IMR-90 (cell line): ENCODE data around the gene MRPS24. TPM values are rescaled to one million over a fixed set of nuclear protein-coding genes. Genes with fewer than 3 reads are reported as not detected.

Experiments used
- ATAC-seq: fragments of 200-7000 bp; cut with Tn5 transposase; 2 replicates; pipeline ENCODE4 v1.9.1; 2020; ENCODE audit warnings: low read depth, mild to moderate bottlenecking, moderate library complexity
- BruUV-seq: library from RNA; stranded (reverse); fragments of 400-500 nt; replicated peaks from 2 replicates; lab custom pipeline; 2021; lab: Mats Ljungman, UMichigan
- CTCF ChIA-PET: fragments of 300-600 bp; formaldehyde crosslinking; extraction: SDS; loops from one replicate; lab custom pipeline; 2021; ENCODE audit warnings: antibody characterized with exemption; lab: Yijun Ruan, JAX
- POLR2A ChIA-PET: fragments of 300-600 bp; sonication (Branson Sonifier 250); formaldehyde crosslinking; loops from one replicate; lab custom pipeline; 2022; ENCODE audit warnings: antibody characterized with exemption; ENCODE audit not compliant: unreplicated experiment; lab: Charles Lee
- DNase-seq: peaks from one replicate; pipeline ENCODE4 v3.0.0; 2013
- H2AFZ ChIP-seq: replicated peaks from 2 replicates; pipeline ENCODE3; 2013; ENCODE audit warnings: low read length, mild to moderate bottlenecking; ENCODE audit not compliant: poor library complexity
- H2AK5ac ChIP-seq: 2 replicates; pipeline ENCODE4 v1.6.1; 2013; ENCODE audit warnings: low read depth, low read length, inconsistent platforms
- H2AK9ac ChIP-seq: replicated peaks from 2 replicates; pipeline ENCODE3; 2013; ENCODE audit warnings: mild to moderate bottlenecking, low read depth, low read length, moderate library complexity; ENCODE audit not compliant: poor library complexity
- H2BK120ac ChIP-seq: 2 replicates; pipeline ENCODE4 v1.6.1; 2013; ENCODE audit warnings: low read depth, low read length, inconsistent platforms
- H2BK15ac ChIP-seq: 3 replicates; pipeline ENCODE4 v1.6.1; 2013; ENCODE audit warnings: low read depth, low read length, inconsistent platforms
- H2BK20ac ChIP-seq: 2 replicates; pipeline ENCODE4 v1.6.1; 2013; ENCODE audit warnings: low read depth, mild to moderate bottlenecking, inconsistent platforms, low read length, moderate library complexity
- H2BK5ac ChIP-seq: 2 replicates; pipeline ENCODE4 v1.6.1; 2013; ENCODE audit warnings: mild to moderate bottlenecking, low read depth, low read length, inconsistent platforms; ENCODE audit not compliant: poor library complexity, severe bottlenecking
- H3K14ac ChIP-seq: replicated peaks from 2 replicates; pipeline ENCODE4 v1.6.1; 2013; ENCODE audit warnings: low read depth, low read length, inconsistent platforms
- H3K18ac ChIP-seq: 2 replicates; pipeline ENCODE4 v1.6.1; 2013; ENCODE audit warnings: low read depth, low read length, control low read depth
- H3K23ac ChIP-seq: 2 replicates; pipeline ENCODE4 v1.6.1; 2013; ENCODE audit warnings: low read depth, low read length, inconsistent platforms
- H3K27ac ChIP-seq: 2 replicates; pipeline ENCODE4 v1.5.1; 2013; ENCODE audit warnings: mild to moderate bottlenecking, control low read depth, low read length; ENCODE audit not compliant: insufficient read depth
- H3K27me3 ChIP-seq: 2 replicates; pipeline ENCODE4 v1.6.1; 2013; ENCODE audit warnings: low read length; ENCODE audit not compliant: control insufficient read depth, insufficient read depth
- H3K36me3 ChIP-seq: 2 replicates; pipeline ENCODE4 v1.6.1; 2013; ENCODE audit warnings: low read length, mixed read lengths; ENCODE audit not compliant: control insufficient read depth, insufficient read depth
- H3K4ac ChIP-seq: 2 replicates; pipeline ENCODE4 v1.6.1; 2013; ENCODE audit warnings: low read depth, low read length, inconsistent platforms
- H3K4me1 ChIP-seq: 2 replicates; pipeline ENCODE4 v1.6.1; 2013; ENCODE audit warnings: low read length, mixed read lengths; ENCODE audit not compliant: control insufficient read depth, insufficient read depth
- H3K4me2 ChIP-seq: 2 replicates; pipeline ENCODE4 v1.6.1; 2013; ENCODE audit warnings: low read depth, mild to moderate bottlenecking, control low read depth, low read length, moderate library complexity
- H3K4me3 ChIP-seq: 2 replicates; pipeline ENCODE4 v1.5.1; 2013; ENCODE audit warnings: low read depth, mild to moderate bottlenecking, control low read depth, low read length, moderate library complexity; ENCODE audit not compliant: insufficient read depth
- H3K56ac ChIP-seq: 2 replicates; pipeline ENCODE4 v1.6.1; 2013; ENCODE audit warnings: low read length, inconsistent platforms; ENCODE audit not compliant: insufficient read depth; ENCODE audit errors: extremely low read depth
- H3K79me1 ChIP-seq, 2 experiments: 2 replicates each; pipeline ENCODE4 v1.6.1; 2013; ENCODE audit warnings: low read length in 2 of 2, inconsistent platforms in 1 of 2, low read depth in 1 of 2
- H3K9ac ChIP-seq: 2 replicates; pipeline ENCODE4 v1.6.1; 2013; ENCODE audit warnings: low read depth, low read length, control low read depth
- H3K9me1 ChIP-seq: 2 replicates; pipeline ENCODE4 v1.6.1; 2013; ENCODE audit warnings: low read length, inconsistent platforms; ENCODE audit not compliant: insufficient read depth
- H3K9me3 ChIP-seq: 2 replicates; pipeline ENCODE4 v1.6.1; 2013; ENCODE audit warnings: low read length; ENCODE audit not compliant: control insufficient read depth, insufficient read depth
- H4K20me1 ChIP-seq: 2 replicates; pipeline ENCODE4 v1.6.1; 2013; ENCODE audit warnings: low read length, inconsistent platforms; ENCODE audit not compliant: insufficient read depth
- H4K5ac ChIP-seq: 2 replicates; pipeline ENCODE4 v1.6.1; 2013; ENCODE audit warnings: mild to moderate bottlenecking, low read depth, low read length, control low read depth
- H4K8ac ChIP-seq, 2 experiments: 2 replicates each; pipeline ENCODE4 v1.6.1; 2013; ENCODE audit warnings: low read depth in 2 of 2, low read length in 2 of 2, control low read depth in 1 of 2, inconsistent platforms in 1 of 2
- H4K91ac ChIP-seq: 2 replicates; pipeline ENCODE4 v1.6.1; 2013; ENCODE audit warnings: low read depth, low read length, inconsistent platforms; ENCODE audit not compliant: insufficient read depth
- WGBS, 2 experiments: methylation state at CpG; one replicate each; pipeline versions ENCODE4 v1.1.5 to v1.1.7; 2013; ENCODE audit warnings: missing lambda C conversion rate in 2 of 2; ENCODE audit not compliant: insufficient read length in 1 of 2; ENCODE audit errors: extremely low coverage in 2 of 2; 5-methylcytosine and 5-hydroxymethylcytosine counted together
- dilution Hi-C: fragments of 300-500 bp; cut with HindIII; formaldehyde crosslinking; loops from one replicate; pipeline ENCODE4 v1.14.3; 2018; ENCODE audit warnings: low sequenced_read_pairs; ENCODE audit not compliant: unreplicated experiment
- in situ Hi-C: fragments of 300-500 bp; cut with MboI; formaldehyde crosslinking; loops from 3 replicates; pipeline ENCODE4 v1.14.3; 2019; ENCODE audit warnings: low sequenced_read_pairs, inconsistent platforms, mixed read lengths
- intact Hi-C: fragments of 100-400 bp; cut with micrococcal nuclease; formaldehyde crosslinking; loops from 2 replicates; pipeline ENCODE4 v1.10.0; 2022
- polyA plus RNA-seq, 3 experiments: library from polyadenylated mRNA; depleted of rRNA; stranded (reverse); fragments of >200 nt; gene quantifications; 2 replicates each; pipeline ENCODE4 v1.2.3, GENCODE V29; 2012; ENCODE audit warnings: low replicate concordance in 1 of 3
- total RNA-seq: library from RNA; depleted of rRNA; stranded (reverse); fragments of >200 nt; gene quantifications from 2 replicates; pipeline ENCODE4 v1.2.3, GENCODE V29; 2012
- TF ChIP-seq, protein P1 (sequence below): fragments of 150-350 bp; IDR thresholded peaks from 2 replicates; pipeline ENCODE4 v1.6.1; 2016; ENCODE audit warnings: low read depth, mild to moderate bottlenecking, low read length, moderate library complexity, borderline replicate concordance
- TF ChIP-seq, protein P2 (sequence below): fragments of 150-350 bp; IDR thresholded peaks from 2 replicates; pipeline ENCODE4 v1.6.1; 2017; ENCODE audit warnings: mild to moderate bottlenecking, antibody characterized with exemption, low read length, low read depth

MRPS24 gene
- total and polyA plus RNA-seq, 2 of the 4 experiments (the other 2 are of a cell fraction): 151 to 266 TPM

DNA sequence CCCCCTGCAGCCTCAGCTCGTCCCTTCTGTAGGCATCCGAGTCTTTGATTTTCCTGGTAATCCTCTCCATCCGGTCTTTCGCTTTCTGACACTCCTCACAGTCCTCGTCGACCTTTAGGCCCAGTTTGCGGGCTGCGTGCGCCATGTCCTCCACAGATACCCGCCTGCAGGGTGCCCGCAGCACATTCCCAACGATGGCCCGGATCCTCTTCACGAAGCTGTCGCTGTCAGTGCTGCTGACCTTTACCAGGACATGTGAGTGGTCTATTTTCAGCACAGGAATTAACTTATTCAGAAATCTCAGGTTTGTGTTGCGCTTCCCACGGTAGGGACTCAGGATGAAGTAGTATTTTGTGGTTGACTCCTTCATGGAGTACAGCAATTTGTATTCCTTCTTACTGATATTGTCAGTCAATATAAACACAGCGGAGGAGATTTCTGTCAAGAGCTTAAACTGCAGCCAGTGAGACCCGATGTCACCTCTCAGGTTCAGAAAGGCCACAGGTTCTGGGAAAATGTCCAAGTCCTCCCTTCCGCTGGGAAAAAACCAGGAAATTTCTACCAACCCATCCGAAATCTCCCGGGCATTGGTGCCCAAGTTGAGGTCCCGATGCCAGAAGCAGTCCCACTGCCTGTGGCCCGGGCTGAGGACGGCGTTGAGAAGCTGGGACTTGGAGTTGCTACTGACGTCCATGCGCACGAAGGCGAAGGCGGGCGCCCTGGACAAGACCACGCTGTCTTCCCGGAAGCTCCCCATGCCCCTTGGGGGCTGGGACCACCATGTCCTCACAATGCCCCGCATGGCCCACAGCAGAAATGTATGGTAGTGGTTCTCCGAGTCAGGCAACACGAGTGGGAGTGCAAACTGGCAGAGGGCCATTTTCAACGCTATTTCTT lies 8.9 kb upstream of the MRPS24 start:
- no peaks in the 10 kb centered on the region; the same call in 1 of the 2 replicates for H4K20me1 ChIP-seq
- H4K91ac ChIP-seq: no peak overlapping the region; the same call in 1 of the 2 replicates
- H3K79me1 ChIP-seq: peaks cover 17 to 71% of the 10 kb centered on the region in 2 experiments
- ChIA-PET POLR2A (no interaction called here), CTCF (no interaction called here)
- intact Hi-C loops (no loop called here), in situ Hi-C loops (no loop called here), dilution Hi-C loops (no loop called here)
- no peak overlapping the region for H2BK15ac ChIP-seq
- DNase-seq: no peak
- H2AK9ac ChIP-seq: peak overlapping the region; percentile 58
- H3K9ac ChIP-seq: no peak overlapping the region
- no peak overlapping the region for H3K23ac ChIP-seq
- H3K27ac ChIP-seq: no peak overlapping the region
- 92% methylated on average over 26 of the region's 38 CpGs; no CpG with 5 or more reads in 1 of the 2 experiments for WGBS, 2 experiments
- no peak overlapping the region for H3K18ac ChIP-seq
- H3K4me2 ChIP-seq: no peak overlapping the region
- H3K27me3 ChIP-seq: no peaks in the 10 kb centered on the region
- peak overlapping the region; percentile 81 for H3K4ac ChIP-seq
- no peak overlapping the region for H2AFZ ChIP-seq
- no peak overlapping the region for H3K4me3 ChIP-seq
- H4K8ac ChIP-seq: peak overlapping the region in 1 of 2 experiments; percentile 46; a peak in 1 of 4 replicates
- H2AK5ac ChIP-seq: peak overlapping the region; percentile 25
- H3K4me1 ChIP-seq: peaks cover 14% of the 10 kb centered on the region
- TF ChIP-seq, protein P1, sequence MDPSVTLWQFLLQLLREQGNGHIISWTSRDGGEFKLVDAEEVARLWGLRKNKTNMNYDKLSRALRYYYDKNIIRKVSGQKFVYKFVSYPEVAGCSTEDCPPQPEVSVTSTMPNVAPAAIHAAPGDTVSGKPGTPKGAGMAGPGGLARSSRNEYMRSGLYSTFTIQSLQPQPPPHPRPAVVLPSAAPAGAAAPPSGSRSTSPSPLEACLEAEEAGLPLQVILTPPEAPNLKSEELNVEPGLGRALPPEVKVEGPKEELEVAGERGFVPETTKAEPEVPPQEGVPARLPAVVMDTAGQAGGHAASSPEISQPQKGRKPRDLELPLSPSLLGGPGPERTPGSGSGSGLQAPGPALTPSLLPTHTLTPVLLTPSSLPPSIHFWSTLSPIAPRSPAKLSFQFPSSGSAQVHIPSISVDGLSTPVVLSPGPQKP: no peak
- TF ChIP-seq, protein P2, sequence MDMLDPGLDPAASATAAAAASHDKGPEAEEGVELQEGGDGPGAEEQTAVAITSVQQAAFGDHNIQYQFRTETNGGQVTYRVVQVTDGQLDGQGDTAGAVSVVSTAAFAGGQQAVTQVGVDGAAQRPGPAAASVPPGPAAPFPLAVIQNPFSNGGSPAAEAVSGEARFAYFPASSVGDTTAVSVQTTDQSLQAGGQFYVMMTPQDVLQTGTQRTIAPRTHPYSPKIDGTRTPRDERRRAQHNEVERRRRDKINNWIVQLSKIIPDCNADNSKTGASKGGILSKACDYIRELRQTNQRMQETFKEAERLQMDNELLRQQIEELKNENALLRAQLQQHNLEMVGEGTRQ: no peak
- H3K9me3 ChIP-seq: no peaks in the 10 kb centered on the region
- H3K9me1 ChIP-seq: peaks cover 23% of the 10 kb centered on the region
- peak overlapping the region; percentile 42; the same call in 1 of the 2 replicates for H2BK20ac ChIP-seq
- BruUV-seq: TSS peak; percentile 43
- no peak for ATAC-seq
- peak overlapping the region; percentile 74 for H2BK5ac ChIP-seq
- H3K14ac ChIP-seq: 0 out of 2 replicates have a peak overlapping the region, but pooled peaks have one; percentile 76
- peaks cover 43% of the 10 kb centered on the region for H3K36me3 ChIP-seq
- no peak overlapping the region for H3K56ac ChIP-seq
- no peak overlapping the region for H4K5ac ChIP-seq
- peak overlapping the region; percentile 54 for H2BK120ac ChIP-seq
